ENCODE measurements around the gene CPNE5.

The CPNE5 gene

GRCh38 chr6:36797653-36798052 lies 41.6 kb downstream of the CPNE5 start:
- TF ChIP-seq REST (IDR thresholded peaks at IDR 0.05; ENCODE audit: insufficient read depth in 1 of 2, low read depth in 2 of 2, low read length in 2 of 2) (no peak), SIN3A (IDR thresholded peaks at IDR 0.05; ENCODE audit: borderline replicate concordance, insufficient read depth, low read length) (no peak), FOXP2 (optimal IDR thresholded peaks at IDR 0.05; ENCODE audit: borderline replicate concordance, extremely low read depth, extremely low read length, insufficient read depth) (no peak), POLR2AphosphoS5 (IDR thresholded peaks at IDR 0.05; ENCODE audit: low read depth, low read length) (no peak), TAF1 (IDR thresholded peaks at IDR 0.05; ENCODE audit: borderline replicate concordance, insufficient read depth, low read length) (no peak)

- TF ChIP-seq SIN3A (IDR thresholded peaks at IDR 0.05; ENCODE audit: borderline replicate concordance, insufficient read depth, low read length): no peak
- no peak for TF ChIP-seq REST (IDR thresholded peaks at IDR 0.05; ENCODE audit: insufficient read depth in 1 of 2, low read depth in 2 of 2, low read length in 2 of 2)
- TF ChIP-seq POLR2AphosphoS5 (IDR thresholded peaks at IDR 0.05; ENCODE audit: low read depth, low read length): no peak
- TF ChIP-seq TAF1 (IDR thresholded peaks at IDR 0.05; ENCODE audit: borderline replicate concordance, insufficient read depth, low read length): no peak
- no peak for TF ChIP-seq FOXP2 (optimal IDR thresholded peaks at IDR 0.05; ENCODE audit: borderline replicate concordance, extremely low read depth, extremely low read length, insufficient read depth)
These were observed 42.2 kb downstream of the CPNE5 start for GRCh38 chr6:36797055-36797454.

- TF ChIP-seq SIN3A (IDR thresholded peaks at IDR 0.05; ENCODE audit: borderline replicate concordance, insufficient read depth, low read length): no peak
- TF ChIP-seq FOXP2 (optimal IDR thresholded peaks at IDR 0.05; ENCODE audit: borderline replicate concordance, extremely low read depth, extremely low read length, insufficient read depth): no peak
- no peak for TF ChIP-seq POLR2AphosphoS5 (IDR thresholded peaks at IDR 0.05; ENCODE audit: low read depth, low read length)
- no peak for TF ChIP-seq TAF1 (IDR thresholded peaks at IDR 0.05; ENCODE audit: borderline replicate concordance, insufficient read depth, low read length)
- TF ChIP-seq REST (IDR thresholded peaks at IDR 0.05; ENCODE audit: insufficient read depth in 1 of 2, low read depth in 2 of 2, low read length in 2 of 2): no peak
These were observed 44.6 kb downstream of the CPNE5 start for GRCh38 chr6:36794713-36795065.

GRCh38 chr6:36793913-36794712 lies 45.1 kb downstream of the CPNE5 start:
- TF ChIP-seq REST (IDR thresholded peaks at IDR 0.05; ENCODE audit: insufficient read depth in 1 of 2, low read depth in 2 of 2, low read length in 2 of 2) (no peak), POLR2AphosphoS5 (IDR thresholded peaks at IDR 0.05; ENCODE audit: low read depth, low read length) (no peak), SIN3A (IDR thresholded peaks at IDR 0.05; ENCODE audit: borderline replicate concordance, insufficient read depth, low read length) (no peak), TAF1 (IDR thresholded peaks at IDR 0.05; ENCODE audit: borderline replicate concordance, insufficient read depth, low read length) (no peak), FOXP2 (optimal IDR thresholded peaks at IDR 0.05; ENCODE audit: borderline replicate concordance, extremely low read depth, extremely low read length, insufficient read depth) (no peak)

Data from PFSK-1 (cell line).